ENCODE results near the gene IFNGR1.

GRCh38 chr6:137213813-137214212, 5.4 kb downstream of the IFNGR1 start:
- no peak for TF ChIP-seq CTCF (IDR thresholded peaks at IDR 0.05)
- no peak for TF ChIP-seq POLR2AphosphoS5 (IDR thresholded peaks at IDR 0.05)
- TF ChIP-seq POLR2A (IDR thresholded peaks at IDR 0.05), result no peak
- no peak for TF ChIP-seq EP300 (IDR thresholded peaks at IDR 0.05)
